IMR-90 (cell line): ENCODE results near the gene NFASC. TPM values are rescaled to one million over a fixed set of nuclear protein-coding genes. Genes with fewer than 3 reads are reported as not detected.

Experiments
- ATAC-seq: fragments of 200-7000 bp; cut with Tn5 transposase; 2 replicates; pipeline ENCODE4 v1.9.1; 2020; ENCODE audit warnings: low read depth, mild to moderate bottlenecking, moderate library complexity
- BruUV-seq: library from RNA; stranded (reverse); fragments of 400-500 nt; replicated peaks from 2 replicates; lab custom pipeline; 2021; lab: Mats Ljungman, UMichigan
- CTCF ChIA-PET: fragments of 300-600 bp; formaldehyde crosslinking; extraction: SDS; loops from one replicate; lab custom pipeline; 2021; ENCODE audit warnings: antibody characterized with exemption; lab: Yijun Ruan, JAX
- POLR2A ChIA-PET: fragments of 300-600 bp; sonication (Branson Sonifier 250); formaldehyde crosslinking; loops from one replicate; lab custom pipeline; 2022; ENCODE audit warnings: antibody characterized with exemption; ENCODE audit not compliant: unreplicated experiment; lab: Charles Lee
- DNase-seq: peaks from one replicate; pipeline ENCODE4 v3.0.0; 2013
- H2AFZ ChIP-seq: replicated peaks from 2 replicates; pipeline ENCODE3; 2013; ENCODE audit warnings: low read length, mild to moderate bottlenecking; ENCODE audit not compliant: poor library complexity
- H2AK5ac ChIP-seq: 2 replicates; pipeline ENCODE4 v1.6.1; 2013; ENCODE audit warnings: low read depth, low read length, inconsistent platforms
- H2AK9ac ChIP-seq: replicated peaks from 2 replicates; pipeline ENCODE3; 2013; ENCODE audit warnings: mild to moderate bottlenecking, low read depth, low read length, moderate library complexity; ENCODE audit not compliant: poor library complexity
- H2BK120ac ChIP-seq: 2 replicates; pipeline ENCODE4 v1.6.1; 2013; ENCODE audit warnings: low read depth, low read length, inconsistent platforms
- H2BK15ac ChIP-seq: 3 replicates; pipeline ENCODE4 v1.6.1; 2013; ENCODE audit warnings: low read depth, low read length, inconsistent platforms
- H2BK20ac ChIP-seq: 2 replicates; pipeline ENCODE4 v1.6.1; 2013; ENCODE audit warnings: low read depth, mild to moderate bottlenecking, inconsistent platforms, low read length, moderate library complexity
- H2BK5ac ChIP-seq: 2 replicates; pipeline ENCODE4 v1.6.1; 2013; ENCODE audit warnings: mild to moderate bottlenecking, low read depth, low read length, inconsistent platforms; ENCODE audit not compliant: poor library complexity, severe bottlenecking
- H3K14ac ChIP-seq: replicated peaks from 2 replicates; pipeline ENCODE4 v1.6.1; 2013; ENCODE audit warnings: low read depth, low read length, inconsistent platforms
- H3K18ac ChIP-seq: 2 replicates; pipeline ENCODE4 v1.6.1; 2013; ENCODE audit warnings: low read depth, low read length, control low read depth
- H3K23ac ChIP-seq: 2 replicates; pipeline ENCODE4 v1.6.1; 2013; ENCODE audit warnings: low read depth, low read length, inconsistent platforms
- H3K27ac ChIP-seq: 2 replicates; pipeline ENCODE4 v1.5.1; 2013; ENCODE audit warnings: mild to moderate bottlenecking, control low read depth, low read length; ENCODE audit not compliant: insufficient read depth
- H3K27me3 ChIP-seq: 2 replicates; pipeline ENCODE4 v1.6.1; 2013; ENCODE audit warnings: low read length; ENCODE audit not compliant: control insufficient read depth, insufficient read depth
- H3K36me3 ChIP-seq: 2 replicates; pipeline ENCODE4 v1.6.1; 2013; ENCODE audit warnings: low read length, mixed read lengths; ENCODE audit not compliant: control insufficient read depth, insufficient read depth
- H3K4ac ChIP-seq: 2 replicates; pipeline ENCODE4 v1.6.1; 2013; ENCODE audit warnings: low read depth, low read length, inconsistent platforms
- H3K4me1 ChIP-seq: 2 replicates; pipeline ENCODE4 v1.6.1; 2013; ENCODE audit warnings: low read length, mixed read lengths; ENCODE audit not compliant: control insufficient read depth, insufficient read depth
- H3K4me2 ChIP-seq: 2 replicates; pipeline ENCODE4 v1.6.1; 2013; ENCODE audit warnings: low read depth, mild to moderate bottlenecking, control low read depth, low read length, moderate library complexity
- H3K4me3 ChIP-seq: 2 replicates; pipeline ENCODE4 v1.5.1; 2013; ENCODE audit warnings: low read depth, mild to moderate bottlenecking, control low read depth, low read length, moderate library complexity; ENCODE audit not compliant: insufficient read depth
- H3K56ac ChIP-seq: 2 replicates; pipeline ENCODE4 v1.6.1; 2013; ENCODE audit warnings: low read length, inconsistent platforms; ENCODE audit not compliant: insufficient read depth; ENCODE audit errors: extremely low read depth
- H3K79me1 ChIP-seq, 2 experiments: 2 replicates each; pipeline ENCODE4 v1.6.1; 2013; ENCODE audit warnings: low read length in 2 of 2, inconsistent platforms in 1 of 2, low read depth in 1 of 2
- H3K9ac ChIP-seq: 2 replicates; pipeline ENCODE4 v1.6.1; 2013; ENCODE audit warnings: low read depth, low read length, control low read depth
- H3K9me1 ChIP-seq: 2 replicates; pipeline ENCODE4 v1.6.1; 2013; ENCODE audit warnings: low read length, inconsistent platforms; ENCODE audit not compliant: insufficient read depth
- H3K9me3 ChIP-seq: 2 replicates; pipeline ENCODE4 v1.6.1; 2013; ENCODE audit warnings: low read length; ENCODE audit not compliant: control insufficient read depth, insufficient read depth
- H4K20me1 ChIP-seq: 2 replicates; pipeline ENCODE4 v1.6.1; 2013; ENCODE audit warnings: low read length, inconsistent platforms; ENCODE audit not compliant: insufficient read depth
- H4K5ac ChIP-seq: 2 replicates; pipeline ENCODE4 v1.6.1; 2013; ENCODE audit warnings: mild to moderate bottlenecking, low read depth, low read length, control low read depth
- H4K8ac ChIP-seq, 2 experiments: 2 replicates each; pipeline ENCODE4 v1.6.1; 2013; ENCODE audit warnings: low read depth in 2 of 2, low read length in 2 of 2, control low read depth in 1 of 2, inconsistent platforms in 1 of 2
- H4K91ac ChIP-seq: 2 replicates; pipeline ENCODE4 v1.6.1; 2013; ENCODE audit warnings: low read depth, low read length, inconsistent platforms; ENCODE audit not compliant: insufficient read depth
- BHLHE40 ChIP-seq: fragments of 150-350 bp; IDR thresholded peaks from 2 replicates; pipeline ENCODE4 v1.6.1; 2016; ENCODE audit warnings: mild to moderate bottlenecking, low read depth, low read length
- CEBPB ChIP-seq: IDR thresholded peaks from 2 replicates; pipeline ENCODE4 v1.6.1; 2012; ENCODE audit warnings: low read depth, low read length, improper control_type of control experiment
- CHD1 ChIP-seq: IDR thresholded peaks from 2 replicates; pipeline ENCODE4 v1.6.1; 2012; ENCODE audit warnings: low read depth, low read length, improper control_type of control experiment
- FOS ChIP-seq: fragments of 150-350 bp; IDR thresholded peaks from 2 replicates; pipeline ENCODE4 v1.6.1; 2016; ENCODE audit warnings: low read depth, low read length
- MAFK ChIP-seq: IDR thresholded peaks from 2 replicates; pipeline ENCODE4 v1.6.1; 2012; ENCODE audit warnings: low read depth, low read length, improper control_type of control experiment
- MAZ ChIP-seq: IDR thresholded peaks from 2 replicates; pipeline ENCODE4 v1.6.1; 2012; ENCODE audit warnings: low read depth, mild to moderate bottlenecking, low read length, improper control_type of control experiment, moderate library complexity, borderline replicate concordance
- MXI1 ChIP-seq: IDR thresholded peaks from 2 replicates; pipeline ENCODE4 v1.6.1; 2012; ENCODE audit warnings: low read depth, mild to moderate bottlenecking, low read length, moderate library complexity, borderline replicate concordance
- NFE2L2 ChIP-seq: fragments of 150-350 bp; IDR thresholded peaks from 2 replicates; pipeline ENCODE4 v1.6.1; 2016; ENCODE audit warnings: low read depth, mild to moderate bottlenecking, low read length
- RFX5 ChIP-seq: IDR thresholded peaks from 2 replicates; pipeline ENCODE4 v1.8.0; 2012; ENCODE audit warnings: low read depth, mild to moderate bottlenecking, low read length, moderate library complexity
- WGBS, 2 experiments: methylation state at CpG; one replicate each; pipeline versions ENCODE4 v1.1.5 to v1.1.7; 2013; ENCODE audit warnings: missing lambda C conversion rate in 2 of 2; ENCODE audit not compliant: insufficient read length in 1 of 2; ENCODE audit errors: extremely low coverage in 2 of 2; 5-methylcytosine and 5-hydroxymethylcytosine counted together
- dilution Hi-C: fragments of 300-500 bp; cut with HindIII; formaldehyde crosslinking; loops from one replicate; pipeline ENCODE4 v1.14.3; 2018; ENCODE audit warnings: low sequenced_read_pairs; ENCODE audit not compliant: unreplicated experiment
- in situ Hi-C: fragments of 300-500 bp; cut with MboI; formaldehyde crosslinking; loops from 3 replicates; pipeline ENCODE4 v1.14.3; 2019; ENCODE audit warnings: low sequenced_read_pairs, inconsistent platforms, mixed read lengths
- intact Hi-C: fragments of 100-400 bp; cut with micrococcal nuclease; formaldehyde crosslinking; loops from 2 replicates; pipeline ENCODE4 v1.10.0; 2022
- polyA plus RNA-seq, 3 experiments: library from polyadenylated mRNA; depleted of rRNA; stranded (reverse); fragments of >200 nt; gene quantifications; 2 replicates each; pipeline ENCODE4 v1.2.3, GENCODE V29; 2012; ENCODE audit warnings: low replicate concordance in 1 of 3
- total RNA-seq: library from RNA; depleted of rRNA; stranded (reverse); fragments of >200 nt; gene quantifications from 2 replicates; pipeline ENCODE4 v1.2.3, GENCODE V29; 2012
- TF ChIP-seq, protein P1 (sequence below): fragments of 150-350 bp; IDR thresholded peaks from 2 replicates; pipeline ENCODE4 v1.6.1; 2017; ENCODE audit warnings: mild to moderate bottlenecking, antibody characterized with exemption, low read length, low read depth
- TF ChIP-seq, protein P2 (sequence below): fragments of 150-350 bp; IDR thresholded peaks from 2 replicates; pipeline ENCODE4 v1.6.1; 2016; ENCODE audit warnings: low read depth, mild to moderate bottlenecking, low read length, moderate library complexity, borderline replicate concordance

Gene NFASC
- total and polyA plus RNA-seq, 2 of the 4 experiments (the other 2 are of a cell fraction) = 0.18 to 0.79 TPM

DNA sequence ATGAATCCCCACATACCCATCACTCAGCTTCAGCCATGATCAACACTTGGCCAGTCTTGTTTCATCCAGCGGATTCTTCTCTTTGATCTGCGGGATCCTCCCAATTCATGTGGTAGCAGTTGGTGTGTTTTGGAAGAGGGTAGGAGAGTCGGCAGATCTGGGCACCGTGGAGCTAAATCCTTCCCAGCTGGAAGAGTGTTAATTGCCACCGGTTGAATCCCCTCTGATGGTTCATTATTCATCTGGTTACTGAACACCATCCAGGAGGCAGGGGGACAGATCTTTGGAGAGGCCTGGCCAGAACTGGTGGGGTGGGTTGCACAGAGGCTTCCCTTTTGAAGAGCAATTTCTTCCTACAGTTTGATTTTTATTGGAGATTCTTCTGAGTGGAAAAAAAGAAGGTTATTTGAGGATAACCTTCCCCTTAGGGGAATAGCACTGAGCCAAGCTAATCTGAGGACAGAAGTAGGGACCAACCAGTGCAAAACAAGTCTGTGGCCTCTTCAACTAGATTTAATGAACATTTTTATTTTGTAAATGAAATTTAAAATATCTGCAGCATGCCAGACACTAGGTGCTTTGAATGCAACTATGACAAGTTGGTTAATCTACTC, 8.1 kb downstream of the NFASC start:
- ChIA-PET CTCF (no interaction called here), POLR2A (no interaction called here)
- TF ChIP-seq CHD1 = no peak
- no peak for TF ChIP-seq RFX5
- no peak for TF ChIP-seq FOS
- TF ChIP-seq CEBPB = no peak
- TF ChIP-seq NFE2L2 = no peak
- TF ChIP-seq, protein P1, sequence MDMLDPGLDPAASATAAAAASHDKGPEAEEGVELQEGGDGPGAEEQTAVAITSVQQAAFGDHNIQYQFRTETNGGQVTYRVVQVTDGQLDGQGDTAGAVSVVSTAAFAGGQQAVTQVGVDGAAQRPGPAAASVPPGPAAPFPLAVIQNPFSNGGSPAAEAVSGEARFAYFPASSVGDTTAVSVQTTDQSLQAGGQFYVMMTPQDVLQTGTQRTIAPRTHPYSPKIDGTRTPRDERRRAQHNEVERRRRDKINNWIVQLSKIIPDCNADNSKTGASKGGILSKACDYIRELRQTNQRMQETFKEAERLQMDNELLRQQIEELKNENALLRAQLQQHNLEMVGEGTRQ = no peak
- no peak for TF ChIP-seq BHLHE40
- TF ChIP-seq MAZ = no peak
- TF ChIP-seq MXI1 = no peak
- TF ChIP-seq, protein P2, sequence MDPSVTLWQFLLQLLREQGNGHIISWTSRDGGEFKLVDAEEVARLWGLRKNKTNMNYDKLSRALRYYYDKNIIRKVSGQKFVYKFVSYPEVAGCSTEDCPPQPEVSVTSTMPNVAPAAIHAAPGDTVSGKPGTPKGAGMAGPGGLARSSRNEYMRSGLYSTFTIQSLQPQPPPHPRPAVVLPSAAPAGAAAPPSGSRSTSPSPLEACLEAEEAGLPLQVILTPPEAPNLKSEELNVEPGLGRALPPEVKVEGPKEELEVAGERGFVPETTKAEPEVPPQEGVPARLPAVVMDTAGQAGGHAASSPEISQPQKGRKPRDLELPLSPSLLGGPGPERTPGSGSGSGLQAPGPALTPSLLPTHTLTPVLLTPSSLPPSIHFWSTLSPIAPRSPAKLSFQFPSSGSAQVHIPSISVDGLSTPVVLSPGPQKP = no peak
- TF ChIP-seq MAFK = no peak
- Histone ChIP-seq H4K5ac (no peak overlapping the region), H2AFZ (no peak overlapping the region), H3K14ac (no peak overlapping the region), H2BK15ac (no peak overlapping the region), H3K9me1 (no peaks in the 10 kb centered on the region), H3K4me2 (no peak overlapping the region), H3K23ac (no peak overlapping the region), H2AK5ac (no peak overlapping the region), H3K36me3 (no peaks in the 10 kb centered on the region), H3K27ac (no peak overlapping the region), H3K9me3 (no peaks in the 10 kb centered on the region), H3K4me3 (no peak overlapping the region), H2AK9ac (no peak overlapping the region), H3K9ac (no peak overlapping the region), H3K56ac (no peak overlapping the region), H3K4me1 (no peaks in the 10 kb centered on the region), H2BK5ac (no peak overlapping the region), H3K18ac (no peak overlapping the region), H3K79me1 (no peaks in the 10 kb centered on the region), H4K91ac (no peak overlapping the region), H2BK120ac (no peak overlapping the region), H4K8ac (no peak overlapping the region), H2BK20ac (no peak overlapping the region), H4K20me1 (no peaks in the 10 kb centered on the region), H3K27me3 (peaks cover 6% of the 10 kb centered on the region), H3K4ac (no peak overlapping the region)
- WGBS, 2 experiments = no CpG with 5 or more reads among the region's 5 CpGs
- dilution Hi-C loops = no loop called here
- ATAC-seq (no peak), DNase-seq (no peak)
- no TSS peak for BruUV-seq
- intact Hi-C loops = no loop called here
- in situ Hi-C loops = no loop called here
